Stomach (tissue), 9 donors: ENCODE measurements around the gene ILF3. TPM values are rescaled to one million over a fixed set of nuclear protein-coding genes. Genes with fewer than 3 reads are reported as not detected.
"Not testable (repeated sequence)": the region's sequence is repeated elsewhere in the genome, so short reads cannot be mapped to it uniquely, and the experiment has no call there.

Experiments used
- DNase-seq, 2 donors: peaks; one replicate each; pipeline versions ENCODE4 v3.0.0 to v3.0.0-alpha.2; 2013 to 2019
- H3K27ac ChIP-seq, 5 donors: fragments of 200-600 bp in 4 of 5; sonication (generic) in 4 of 5; one replicate each; pipeline ENCODE4 v1.5.1; 2013 to 2019; ENCODE audit warnings: mild to moderate bottlenecking in 1 of 5, moderate library complexity in 1 of 5
- H3K27me3 ChIP-seq, 3 donors: fragments of 200-600 bp; sonication (generic); one replicate each; pipeline ENCODE4 v1.5.1; 2017 to 2019; ENCODE audit warnings: mixed run types in 1 of 3
- H3K36me3 ChIP-seq, 4 donors: fragments of 200-600 bp; sonication (generic); 1 replicate in 3 of 4; 2 replicates in 1 of 4; pipeline ENCODE4 v1.5.1; 2016 to 2019
- H3K4me1 ChIP-seq, 4 donors: fragments of 200-600 bp; sonication (generic); one replicate each; pipeline ENCODE4 v1.5.1; 2016 to 2019
- H3K4me3 ChIP-seq, 4 donors: fragments of 200-600 bp; sonication (generic) in 3 of 4; one replicate each; pipeline ENCODE4 v1.5.1; 2016 to 2019; ENCODE audit warnings: mild to moderate bottlenecking in 1 of 4
- H3K9me3 ChIP-seq, 4 donors: fragments of 200-600 bp; sonication (generic); one replicate each; pipeline ENCODE4 v1.5.1; 2016 to 2019
- EP300 ChIP-seq: sonication (generic); formaldehyde crosslinking; IDR thresholded peaks from one replicate; pipeline ENCODE4 v1.6.1; 2017; ENCODE audit warnings: antibody characterized with exemption
- POLR2A ChIP-seq, 4 donors: fragments of 450-650 bp; IDR thresholded peaks; one replicate each; pipeline ENCODE4 v1.6.1; 2016; ENCODE audit warnings: antibody characterized with exemption in 4 of 4, control low read depth in 2 of 4, mild to moderate bottlenecking in 1 of 4, moderate library complexity in 1 of 4
- POLR2AphosphoS5 ChIP-seq, 3 donors: sonication (generic); formaldehyde crosslinking; IDR thresholded peaks; one replicate each; pipeline ENCODE4 v1.6.1; 2016; ENCODE audit warnings: antibody characterized with exemption in 3 of 3
- WGBS, 5 donors: extraction: QIAGEN DNeasy Blood & Tissue Kit in 3 of 5; methylation state at CpG; one replicate each; pipeline versions ENCODE4 v1.1.5 to v1.1.7; 2013 to 2018; 5-methylcytosine and 5-hydroxymethylcytosine counted together
- intact Hi-C: fragments of 100-400 bp; cut with DNase I; formaldehyde crosslinking; loops from one replicate; pipeline ENCODE4 v1.15.1; 2023; ENCODE audit warnings: low total_unique reads
- polyA plus RNA-seq, 3 donors: library from polyadenylated mRNA; stranded (reverse); fragments of 200-250 nt; gene quantifications; one replicate each; pipeline ENCODE4 v1.2.3, GENCODE V29; 2013
- total RNA-seq, 5 donors: library from RNA; depleted of rRNA; stranded (reverse); fragments of >200 nt; gene quantifications; one replicate each; pipeline versions ENCODE4 v1.1.0 to v1.2.3, GENCODE V29; 2014 to 2016
- TF ChIP-seq, protein P1 (sequence below), 7 experiments: fragments of 450-650 bp in 4 of 7; fragments of 200-600 bp in 3 of 7; sonication (generic) in 3 of 7; IDR thresholded peaks; one replicate each; pipeline ENCODE4 v1.5.1; 2016 to 2019; ENCODE audit warnings: antibody characterized with exemption in 7 of 7, control low read depth in 2 of 7, mild to moderate bottlenecking in 1 of 7
- donor health status: healthy with polysubstance abuse.
- donor health status: Bipolar disorder and iron deficiency.
- donor health status: healthy.

ILF3 gene
- total and polyA plus RNA-seq, 8 donors = 33.5 to 381 (median 90.4) TPM

DNA sequence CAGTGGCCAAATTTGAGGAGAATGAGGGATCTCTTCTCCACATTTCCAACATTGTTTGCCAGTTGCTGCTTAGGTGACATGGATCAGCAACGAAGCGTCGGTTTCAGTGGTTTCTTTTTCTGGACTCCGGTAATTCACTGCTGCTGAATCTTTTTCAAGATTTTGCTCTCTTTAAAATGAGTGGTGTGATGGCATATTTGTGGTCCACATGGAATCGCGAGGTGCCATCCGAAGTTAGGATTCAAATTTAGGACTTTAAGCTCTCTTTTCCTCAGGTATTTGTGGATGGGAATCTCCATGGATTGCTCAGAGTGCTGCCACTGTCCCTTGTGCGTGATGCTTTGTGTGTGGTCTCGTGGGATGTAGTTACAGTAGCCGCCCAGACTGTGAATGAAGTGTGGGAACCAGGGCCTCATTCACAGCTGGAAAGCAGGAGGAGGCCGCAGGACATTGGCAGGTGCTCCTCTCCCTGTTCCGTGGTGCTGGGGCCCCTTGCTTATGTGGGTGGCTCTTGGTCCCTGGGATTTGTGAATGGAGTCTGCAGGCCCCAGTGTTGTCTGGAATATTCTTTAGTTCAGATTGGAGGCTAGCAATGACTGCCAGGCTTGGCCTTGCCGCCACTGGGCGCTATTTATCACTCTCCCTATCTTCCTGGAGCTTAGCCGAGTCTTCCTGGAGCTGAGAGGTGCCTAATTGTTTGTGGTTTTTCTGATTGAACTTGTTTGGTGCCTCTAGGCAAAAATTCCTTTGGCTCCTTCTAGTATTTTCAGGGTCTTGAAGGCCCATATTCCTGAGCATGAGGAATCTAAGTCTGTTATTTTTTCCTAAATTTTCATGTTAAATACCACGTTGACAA is 1.5 kb downstream of the ILF3 start:
- Histone ChIP-seq H3K27ac (peak overlapping the region; percentile 26 to 100 (median 96)), H3K27me3 (no peaks in the 10 kb centered on the region), H3K36me3 (peaks cover 0 to 18% (median 6%) of the 10 kb centered on the region in 4 donors), H3K4me3 (peak overlapping the region; percentile 98 to 99 (median 98)), H3K4me1 (peaks cover 41 to 74% (median 62%) of the 10 kb centered on the region in 4 donors), H3K9me3 (no peaks in the 10 kb centered on the region)
- TF ChIP-seq POLR2A (IDR thresholded peaks at IDR 0.05) = no peak
- peak in 1 of 2 donors; percentile 65 for DNase-seq
- intact Hi-C loops = no loop called here
- 2 to 3% (median 2%) methylated on average over 16 of the region's 16 CpGs for WGBS, 5 donors

GRCh38 chr19:10660346-10660745 is 6.2 kb downstream of the ILF3 start:
- no peak overlapping the region for H3K27ac ChIP-seq
- TF ChIP-seq POLR2AphosphoS5 (IDR thresholded peaks at IDR 0.05) = no peak
- no peak for TF ChIP-seq POLR2A (IDR thresholded peaks at IDR 0.05)
- TF ChIP-seq EP300 = no peak
- TF ChIP-seq, protein P1, sequence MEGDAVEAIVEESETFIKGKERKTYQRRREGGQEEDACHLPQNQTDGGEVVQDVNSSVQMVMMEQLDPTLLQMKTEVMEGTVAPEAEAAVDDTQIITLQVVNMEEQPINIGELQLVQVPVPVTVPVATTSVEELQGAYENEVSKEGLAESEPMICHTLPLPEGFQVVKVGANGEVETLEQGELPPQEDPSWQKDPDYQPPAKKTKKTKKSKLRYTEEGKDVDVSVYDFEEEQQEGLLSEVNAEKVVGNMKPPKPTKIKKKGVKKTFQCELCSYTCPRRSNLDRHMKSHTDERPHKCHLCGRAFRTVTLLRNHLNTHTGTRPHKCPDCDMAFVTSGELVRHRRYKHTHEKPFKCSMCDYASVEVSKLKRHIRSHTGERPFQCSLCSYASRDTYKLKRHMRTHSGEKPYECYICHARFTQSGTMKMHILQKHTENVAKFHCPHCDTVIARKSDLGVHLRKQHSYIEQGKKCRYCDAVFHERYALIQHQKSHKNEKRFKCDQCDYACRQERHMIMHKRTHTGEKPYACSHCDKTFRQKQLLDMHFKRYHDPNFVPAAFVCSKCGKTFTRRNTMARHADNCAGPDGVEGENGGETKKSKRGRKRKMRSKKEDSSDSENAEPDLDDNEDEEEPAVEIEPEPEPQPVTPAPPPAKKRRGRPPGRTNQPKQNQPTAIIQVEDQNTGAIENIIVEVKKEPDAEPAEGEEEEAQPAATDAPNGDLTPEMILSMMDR (IDR thresholded peaks at IDR 0.05) = no peak
- H3K9me3 ChIP-seq = no peaks in the 10 kb centered on the region
- no peak for DNase-seq
- H3K4me3 ChIP-seq = no peak overlapping the region
- intact Hi-C loops = no loop called here
- peaks cover 0 to 30% (median 11%) of the 10 kb centered on the region in 4 donors for H3K36me3 ChIP-seq
- peaks cover 36 to 96% (median 73%) of the 10 kb centered on the region in 4 donors for H3K4me1 ChIP-seq
- no peaks in the 10 kb centered on the region for H3K27me3 ChIP-seq
- WGBS, 5 donors = 81 to 93% (median 88%) methylated on average over 5 of the region's 5 CpGs

DNA sequence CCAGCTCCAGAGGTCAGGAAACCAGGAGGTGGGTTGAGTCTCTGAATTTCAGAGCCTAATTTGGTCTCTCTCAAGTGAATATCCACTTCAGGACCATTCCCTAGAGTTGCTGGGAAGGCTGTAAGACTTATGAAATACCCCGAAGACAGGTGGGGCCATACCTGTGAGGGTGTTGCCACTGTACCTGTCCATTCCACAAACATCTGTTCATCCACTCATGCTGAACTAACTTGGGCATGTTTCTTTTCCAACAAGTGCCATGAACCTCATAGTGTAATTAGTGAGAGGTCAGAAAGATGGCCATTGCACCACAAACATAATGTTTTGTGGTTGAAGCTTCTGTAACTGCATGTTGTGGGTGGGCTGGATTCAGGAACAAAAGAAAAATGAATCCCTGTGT is 7.8 kb downstream of the ILF3 start:
- H3K9me3 ChIP-seq = no peaks in the 10 kb centered on the region
- no peak overlapping the region for H3K4me3 ChIP-seq
- no peak for DNase-seq
- H3K27ac ChIP-seq = peak overlapping the region in 1 of 5 donors; percentile 28
- peaks cover 0 to 32% (median 16%) of the 10 kb centered on the region in 4 donors for H3K36me3 ChIP-seq
- H3K4me1 ChIP-seq = peaks cover 21 to 92% (median 65%) of the 10 kb centered on the region in 4 donors
- H3K27me3 ChIP-seq = no peaks in the 10 kb centered on the region
- WGBS, 5 donors = 56 to 76% (median 58%) methylated on average over 1 of the region's 1 CpG
- TF ChIP-seq POLR2AphosphoS5 (IDR thresholded peaks at IDR 0.05) (no peak), EP300 (no peak), POLR2A (IDR thresholded peaks at IDR 0.05) (no peak)
- TF ChIP-seq, protein P1 (IDR thresholded peaks at IDR 0.05) = no peak
- intact Hi-C loops = no loop called here

DNA sequence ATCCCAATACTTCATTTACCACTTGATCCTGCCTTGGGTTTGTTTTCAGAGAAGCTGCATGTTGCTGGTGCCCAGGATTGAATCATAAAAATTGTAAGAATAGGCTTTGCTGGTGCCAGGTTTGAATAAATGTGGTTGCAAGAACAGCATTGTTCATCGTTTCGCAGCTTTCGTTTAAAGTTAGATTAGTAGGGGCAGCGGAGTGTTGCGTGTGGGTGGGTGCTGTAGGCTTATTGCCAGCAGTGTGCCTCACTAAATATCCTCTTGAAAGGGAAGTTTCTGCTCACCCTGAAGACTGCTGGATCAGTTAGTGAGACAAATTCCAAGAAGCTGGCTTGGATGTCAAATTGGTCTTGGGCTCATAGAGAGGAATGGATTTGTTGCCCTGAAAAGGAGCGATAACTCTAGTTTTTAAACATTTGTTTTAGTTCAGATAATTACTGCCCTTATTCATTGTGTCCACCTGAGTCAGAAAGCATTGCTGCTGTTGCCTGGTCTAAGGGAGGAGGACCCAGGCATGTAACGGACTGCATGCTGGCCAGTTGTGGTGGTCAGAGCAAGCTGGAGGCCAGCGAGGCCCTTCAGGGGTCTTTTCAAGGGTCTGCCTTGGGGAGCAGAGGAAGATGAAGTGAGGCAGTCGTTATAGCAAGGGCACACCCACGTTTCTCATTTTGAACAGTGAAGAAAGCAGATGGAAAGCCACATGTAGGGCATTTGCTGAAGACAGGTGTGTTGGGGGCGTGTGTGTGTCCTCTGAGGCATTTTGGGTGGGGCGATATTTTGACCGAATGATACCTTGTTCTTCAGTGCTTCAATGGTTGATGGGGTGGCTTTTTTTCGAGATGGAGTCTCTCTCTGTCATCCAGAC is 8.5 kb downstream of the ILF3 start:
- Histone ChIP-seq H3K4me1 (peaks cover 15 to 92% (median 65%) of the 10 kb centered on the region in 4 donors), H3K27me3 (no peaks in the 10 kb centered on the region), H3K36me3 (peaks cover 0 to 29% (median 19%) of the 10 kb centered on the region in 4 donors), H3K9me3 (no peaks in the 10 kb centered on the region), H3K27ac (peak overlapping the region in 1 of 5 donors; percentile 28), H3K4me3 (no peak overlapping the region)
- WGBS, 5 donors = 38 to 47% (median 44%) methylated on average over 14 of the region's 14 CpGs
- intact Hi-C loops = no loop called here
- TF ChIP-seq POLR2AphosphoS5 (IDR thresholded peaks at IDR 0.05) (no peak), EP300 (no peak), POLR2A (IDR thresholded peaks at IDR 0.05) (no peak)
- TF ChIP-seq, protein P1 (IDR thresholded peaks at IDR 0.05) = no peak
- DNase-seq = no peak

DNA sequence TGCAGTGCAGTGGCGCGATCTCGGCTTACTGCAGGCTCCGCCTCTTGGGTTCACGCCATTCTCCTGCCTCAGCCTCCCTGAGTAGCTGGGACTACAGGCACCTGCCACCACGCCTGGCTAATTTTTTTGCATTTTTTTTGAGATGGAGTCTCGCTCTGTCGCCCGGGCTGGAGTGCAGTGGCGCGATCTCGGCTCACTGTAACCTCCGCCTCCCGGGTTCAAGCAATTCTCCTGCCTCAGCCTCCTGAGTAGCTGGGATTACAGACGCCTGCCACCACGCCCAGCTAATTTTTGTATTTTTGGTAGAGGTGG is 9.1 kb downstream of the ILF3 start:
- H3K27ac ChIP-seq, H3K4me3 ChIP-seq, intact Hi-C loops, H3K27me3 ChIP-seq, DNase-seq, H3K9me3 ChIP-seq: not testable (repeated sequence)
- H3K36me3 ChIP-seq = peaks cover 0 to 29% (median 21%) of the 10 kb centered on the region in 4 donors
- peaks cover 15 to 92% (median 66%) of the 10 kb centered on the region in 4 donors for H3K4me1 ChIP-seq
- WGBS, 5 donors = 80 to 91% (median 84%) methylated on average over 15 to 16 of the region's 16 CpGs
